ENCODE results near the gene CDK10.

Gene CDK10

DNA sequence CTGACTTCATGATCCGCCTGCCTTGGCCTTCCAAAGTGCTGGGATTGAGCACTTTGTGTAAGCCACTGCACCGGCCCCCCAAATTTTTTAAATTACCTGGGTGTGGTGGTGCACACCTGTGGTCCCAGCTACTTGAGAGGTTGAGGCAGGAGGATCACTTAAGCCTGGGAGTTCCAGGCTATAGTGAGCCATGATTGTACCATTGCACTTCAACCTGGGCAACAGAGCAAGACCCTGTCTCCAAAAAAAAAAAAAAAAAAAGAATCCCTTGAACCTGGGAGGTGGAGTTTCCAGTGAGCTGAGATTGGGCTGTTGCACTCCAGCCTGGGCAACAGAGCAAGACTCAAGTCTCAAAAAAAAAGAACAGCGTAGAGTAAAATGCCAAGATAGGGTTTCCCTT is 50.1 kb downstream of the CDK10 start:
- no peak for DNase-seq (ENCODE audit: low read depth)

DNA sequence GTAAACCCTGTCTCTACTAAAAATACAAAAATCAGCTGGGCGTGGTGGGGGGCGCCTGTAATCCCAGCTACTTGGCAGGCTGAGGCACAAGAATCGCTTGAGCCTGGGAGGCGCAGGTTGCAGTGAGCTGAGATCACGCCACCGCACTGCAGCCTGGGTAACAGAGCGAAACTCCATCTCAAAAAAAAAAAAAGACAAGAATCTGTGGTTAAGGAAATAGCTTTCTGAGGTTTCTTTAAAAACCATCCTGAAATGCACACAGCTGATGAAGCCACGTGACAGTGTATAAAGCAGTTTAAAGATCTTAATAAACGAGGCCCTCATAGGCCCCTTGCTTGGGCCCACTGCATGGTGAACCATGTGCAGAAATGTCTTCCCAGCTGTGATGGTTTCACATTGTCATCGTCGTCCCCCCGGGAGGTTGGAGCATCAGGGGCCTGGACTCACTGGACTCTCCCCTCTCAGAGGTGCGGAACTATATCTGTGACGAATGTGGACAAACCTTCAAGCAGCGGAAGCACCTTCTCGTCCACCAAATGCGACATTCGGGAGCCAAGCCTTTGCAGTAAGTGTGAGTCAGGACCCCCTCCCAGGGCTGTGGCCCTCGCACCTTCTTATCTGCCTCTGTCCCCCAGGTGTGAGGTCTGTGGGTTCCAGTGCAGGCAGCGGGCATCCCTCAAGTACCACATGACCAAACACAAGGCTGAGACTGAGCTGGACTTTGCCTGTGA is 51.0 kb downstream of the CDK10 start:
- no peak for DNase-seq (ENCODE audit: low read depth)

DNA sequence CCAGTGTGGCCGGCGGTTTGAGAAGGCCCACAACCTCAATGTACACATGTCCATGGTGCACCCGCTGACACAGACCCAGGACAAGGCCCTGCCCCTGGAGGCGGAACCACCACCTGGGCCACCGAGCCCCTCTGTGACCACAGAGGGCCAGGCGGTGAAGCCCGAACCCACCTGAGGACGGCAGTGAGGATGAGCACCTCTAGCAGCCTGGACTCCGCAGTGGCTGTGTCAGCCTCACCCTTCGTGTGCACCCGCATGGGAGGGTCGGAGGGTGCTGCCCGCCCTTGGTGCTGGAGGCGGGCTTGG is 51.5 kb downstream of the CDK10 start:
- no peak for DNase-seq (ENCODE audit: low read depth)

DNA sequence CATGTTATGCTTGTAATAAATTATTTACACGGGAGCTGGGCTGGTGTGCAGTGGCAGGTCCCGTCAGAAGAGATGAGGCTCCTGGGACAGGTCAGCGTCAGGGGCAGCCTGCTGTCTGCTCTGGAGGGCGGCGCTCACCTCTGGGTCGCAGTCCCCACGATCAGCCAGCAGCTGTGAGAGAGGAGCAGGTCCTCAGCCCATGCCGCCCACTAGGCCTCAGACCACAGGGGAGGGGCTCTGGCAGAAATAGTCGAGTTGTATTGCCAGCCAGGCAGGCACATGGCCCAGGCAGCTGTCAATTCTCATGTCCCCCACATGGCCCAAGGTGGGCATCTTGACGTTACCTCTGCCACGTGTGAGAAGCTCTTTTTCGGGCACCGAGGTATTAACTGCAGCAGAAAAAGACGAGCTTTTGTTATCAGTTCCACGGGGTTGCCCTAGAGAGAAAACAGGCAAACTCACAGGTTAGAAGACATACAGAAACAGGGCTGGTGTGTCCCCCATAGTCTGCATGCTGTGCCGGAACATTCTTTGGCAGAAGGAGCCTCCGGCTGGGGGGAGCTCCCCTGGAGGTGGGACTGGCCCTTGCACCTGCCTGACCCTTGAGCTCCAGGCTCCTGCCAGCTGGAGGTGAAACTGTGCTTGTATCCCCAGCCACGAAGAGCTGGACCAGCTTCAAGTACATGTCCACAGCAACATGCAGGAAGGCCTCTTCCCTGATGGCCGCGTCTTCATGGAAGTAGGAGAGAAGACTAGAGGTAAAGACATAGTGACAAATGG is 52.2 kb downstream of the CDK10 start:
- no peak for DNase-seq (ENCODE audit: low read depth)

DNA sequence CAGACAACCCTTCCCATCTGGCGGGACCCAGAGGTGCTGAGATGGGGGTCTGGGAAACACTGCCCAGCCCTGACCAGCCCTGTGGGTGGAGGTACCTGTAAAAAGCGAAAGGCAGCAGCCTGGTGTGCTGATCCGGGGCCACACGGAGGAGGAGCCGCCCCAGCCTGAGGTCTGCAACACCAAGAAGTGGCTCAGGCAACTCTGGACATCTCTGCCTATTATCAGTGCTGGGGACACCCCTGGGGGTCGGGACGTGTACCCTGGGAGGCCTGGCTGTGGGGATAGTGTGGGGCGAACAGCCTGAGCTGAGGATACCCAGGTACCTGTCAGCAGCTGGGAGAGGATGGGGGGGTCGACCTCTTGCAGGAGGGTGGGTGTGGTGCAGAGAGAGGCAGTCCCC is 52.9 kb downstream of the CDK10 start:
- DNase-seq (ENCODE audit: low read depth), result no peak

DNA sequence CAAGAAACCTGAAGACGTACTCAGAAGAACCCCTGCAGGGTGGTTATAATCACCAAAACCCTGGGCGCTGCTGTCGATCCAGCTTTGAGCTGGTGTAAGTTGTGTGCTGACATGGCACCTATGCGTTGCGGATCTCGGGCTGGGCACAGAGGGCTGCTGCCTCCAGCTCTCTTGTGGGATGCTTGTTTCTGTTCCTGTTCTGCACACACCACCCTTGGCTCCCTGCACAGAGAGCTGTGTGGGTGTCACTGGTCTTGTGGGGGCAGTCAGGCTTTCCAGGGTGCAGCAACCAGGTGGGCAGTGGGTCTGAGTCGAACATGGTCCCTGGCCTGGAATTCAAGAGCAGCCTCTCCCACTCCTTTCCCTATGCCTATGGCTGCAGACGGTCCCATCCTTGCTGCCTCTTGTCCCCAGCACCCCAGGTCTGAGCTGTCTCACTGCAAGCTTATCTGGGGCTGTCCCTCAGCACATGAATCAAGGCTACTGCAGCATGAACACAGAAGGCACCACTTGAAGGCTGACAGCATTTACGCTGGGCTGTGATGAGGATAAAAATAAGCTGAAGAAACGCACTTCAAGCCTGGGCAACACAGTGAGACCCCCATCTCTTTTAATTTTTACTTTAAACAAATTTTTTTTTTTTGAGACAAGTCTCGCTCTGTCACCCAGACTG is 55.0 kb downstream of the CDK10 start:
- no peak for DNase-seq (ENCODE audit: low read depth)

DNA sequence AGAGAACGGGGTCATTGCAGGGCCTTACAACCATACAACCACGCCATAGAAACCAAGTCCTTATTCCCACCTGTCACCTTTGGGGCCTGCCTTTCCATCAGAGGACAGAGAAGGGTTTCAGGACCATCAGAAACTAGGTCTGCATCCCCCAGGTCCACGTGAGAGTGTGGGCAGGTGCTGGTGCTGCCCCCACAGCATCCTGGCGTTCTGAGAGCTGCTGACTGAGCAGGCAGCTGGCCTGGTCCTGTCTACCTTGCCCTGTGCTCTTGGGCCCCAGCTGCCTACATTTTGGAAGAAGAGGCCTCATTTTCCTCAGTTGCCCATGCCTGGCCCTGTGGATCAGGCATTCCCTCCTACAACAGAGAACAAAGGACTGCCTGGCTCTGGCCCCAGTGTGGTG is 56.5 kb downstream of the CDK10 start:
- no peak for DNase-seq (ENCODE audit: low read depth)

DNA sequence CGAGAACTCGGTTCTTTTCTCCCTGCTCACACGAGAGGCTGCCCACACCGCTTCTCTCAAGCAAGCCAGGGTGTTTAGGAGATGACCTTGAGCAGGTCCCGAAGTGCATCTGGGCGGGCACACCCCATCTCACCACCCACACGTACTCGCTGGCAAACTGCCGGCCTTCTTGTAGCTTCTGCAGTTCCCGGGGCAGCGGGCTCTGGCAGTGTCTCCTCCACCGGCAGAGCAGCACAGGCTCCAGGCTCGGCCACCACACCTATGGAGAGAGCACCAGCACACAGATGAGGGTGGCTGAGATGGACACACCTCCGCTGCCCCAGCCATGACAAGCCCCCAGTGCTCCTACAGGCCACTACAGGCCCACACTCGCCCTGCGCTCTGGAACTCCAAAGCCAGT is 58.3 kb downstream of the CDK10 start:
- DNase-seq (ENCODE audit: low read depth), result no peak

Measured in stimulated activated CD8-positive, alpha-beta memory T cell treated with anti-CD3 and anti-CD28 coated beads, Interleukin-12 subunit alpha, Interleukin-12 subunit beta, amount 100 ng/mL, for 1 hour (primary cell).